SU-DHL-6 (cell line): ENCODE measurements around the gene PRR33.

Source experiments
- CTCF ChIP-seq: fragments of 200-600 bp; sonication (generic); IDR thresholded peaks from one replicate; pipeline ENCODE4 v1.5.1; 2017; ENCODE audit warnings: antibody characterized with exemption, mild to moderate bottlenecking, low read length, moderate library complexity; ENCODE audit not compliant: insufficient read depth, poor library complexity, severe bottlenecking
- EZH2phosphoT487 ChIP-seq: fragments of 200-600 bp; sonication (generic), shearing (Covaris generic); conservative IDR thresholded peaks from 2 replicates; pipeline ENCODE4 v1.6.1; 2018; ENCODE audit warnings: mild to moderate bottlenecking, antibody characterized with exemption, low read length, moderate library complexity, mixed read lengths

GRCh38 chr11:1936781-1937615, 45.3 kb upstream of the PRR33 start:
- TF ChIP-seq CTCF (no peak), EZH2phosphoT487 (no peak)
